GOT3 (cell line): Measurements from ENCODE around the gene CHAF1A.
A peak's percentile ranks its signal among the peaks of the same experiment; 100 is the strongest.

ENCODE experiments used
- DNase-seq: peaks from one replicate; lab custom pipeline; 2025; ENCODE audit warnings: mixed read lengths; lab: John Stamatoyannopoulos, UW

Gene CHAF1A

DNA sequence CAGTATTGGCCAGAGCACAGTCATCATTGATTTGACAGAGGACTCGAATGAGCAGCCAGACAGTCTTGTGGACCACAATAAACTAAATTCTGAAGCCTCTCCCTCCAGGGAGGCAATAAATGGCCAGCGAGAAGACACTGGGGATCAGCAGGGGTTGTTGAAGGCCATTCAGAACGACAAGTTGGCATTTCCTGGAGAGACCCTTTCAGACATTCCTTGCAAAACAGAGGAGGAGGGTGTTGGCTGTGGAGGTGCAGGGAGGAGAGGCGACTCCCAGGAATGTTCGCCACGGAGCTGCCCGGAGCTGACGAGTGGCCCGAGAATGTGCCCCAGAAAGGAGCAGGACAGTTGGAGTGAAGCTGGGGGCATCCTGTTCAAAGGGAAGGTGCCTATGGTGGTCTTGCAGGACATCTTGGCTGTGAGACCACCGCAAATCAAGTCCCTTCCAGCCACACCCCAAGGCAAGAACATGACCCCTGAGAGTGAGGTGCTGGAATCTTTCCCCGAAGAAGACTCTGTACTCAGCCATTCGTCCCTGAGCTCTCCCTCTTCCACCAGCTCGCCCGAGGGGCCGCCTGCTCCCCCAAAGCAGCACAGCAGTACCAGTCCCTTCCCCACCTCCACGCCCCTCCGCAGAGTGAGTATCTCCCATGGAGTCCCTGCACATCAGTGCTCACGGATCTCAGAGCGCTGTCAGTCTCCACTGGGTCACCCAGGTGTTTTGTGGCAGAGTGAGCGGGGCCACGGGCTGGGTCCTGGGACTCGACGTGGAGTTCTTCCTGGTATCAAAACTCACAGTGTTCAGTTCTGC is 6.9 kb downstream of the CHAF1A start:
- no peak for DNase-seq

DNA sequence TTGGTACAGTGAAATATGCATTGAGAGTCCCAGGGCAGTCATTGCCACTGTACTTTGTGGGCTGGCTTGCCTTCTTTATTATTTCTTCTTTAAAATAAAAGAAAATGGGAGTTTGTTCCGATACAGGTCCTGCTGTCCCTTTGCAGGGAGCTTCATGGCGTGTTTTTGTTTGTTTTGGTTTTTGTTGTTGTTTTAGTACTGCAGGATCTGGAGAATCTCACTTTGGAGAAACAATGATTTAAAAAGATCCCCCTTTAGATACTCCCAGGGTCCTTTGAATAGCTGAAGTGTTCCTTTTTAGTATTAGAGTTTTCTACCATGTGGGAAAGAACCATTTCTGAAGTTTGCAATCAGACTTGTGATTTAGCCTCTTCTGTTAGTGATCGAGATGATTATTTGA is 11.1 kb downstream of the CHAF1A start:
- no peak for DNase-seq

DNA sequence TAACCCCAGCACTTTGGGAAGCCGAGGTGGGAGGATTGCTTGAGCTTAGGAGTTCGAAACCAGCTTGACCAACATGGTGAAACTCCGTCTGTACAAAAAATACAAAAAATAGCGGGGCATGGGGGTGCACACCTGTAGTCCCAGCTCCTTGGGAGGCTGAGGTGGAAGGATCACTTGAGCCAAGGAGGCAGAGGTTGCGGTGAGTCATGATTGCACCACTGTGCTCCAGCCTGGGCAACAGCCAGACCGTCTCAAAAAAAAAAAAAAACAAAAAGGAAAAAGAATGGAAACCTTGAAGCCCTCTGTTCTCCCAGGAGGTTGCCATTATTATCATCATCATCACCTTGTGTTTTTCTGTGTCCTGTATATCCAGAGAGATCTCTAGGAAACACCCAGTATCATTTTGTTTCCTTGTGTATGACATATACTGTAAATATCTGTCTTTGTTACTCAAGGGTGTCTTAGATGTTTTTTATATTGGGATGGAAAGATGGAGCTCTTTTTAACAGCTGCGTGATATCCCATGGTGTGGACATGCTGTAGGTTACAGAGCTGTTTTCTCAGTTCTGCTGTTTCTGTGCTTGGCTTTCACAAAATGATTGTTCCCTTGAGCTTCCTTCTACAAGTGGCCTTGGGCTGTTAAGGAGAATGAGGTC is 11.8 kb downstream of the CHAF1A start:
- no peak for DNase-seq

DNA sequence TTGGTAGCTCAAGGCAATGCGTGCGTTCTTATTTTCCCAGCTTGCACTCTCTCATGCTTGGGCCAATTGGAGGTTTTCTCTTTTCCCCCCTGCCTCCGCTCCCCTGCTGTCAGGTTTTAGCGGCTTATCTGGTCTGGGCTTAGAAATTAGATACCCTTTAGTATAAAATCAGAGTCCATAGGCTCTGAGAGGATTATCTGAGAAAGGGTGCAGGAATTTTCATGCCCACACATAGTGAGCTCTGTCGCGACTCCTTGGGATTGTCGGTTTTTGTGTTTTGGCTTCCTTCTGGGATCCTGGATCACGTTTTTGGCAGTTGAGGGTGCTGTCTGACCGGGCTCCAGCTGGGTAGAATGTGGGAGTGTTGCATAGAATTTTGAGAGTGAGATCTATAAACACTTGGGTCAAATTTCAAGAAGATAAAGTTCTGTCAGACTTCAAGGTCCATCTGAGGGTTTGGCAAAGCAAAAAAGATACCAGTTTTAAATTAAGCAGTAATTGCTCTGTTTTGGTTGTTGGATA is 12.4 kb downstream of the CHAF1A start:
- DNase-seq, result no peak

DNA sequence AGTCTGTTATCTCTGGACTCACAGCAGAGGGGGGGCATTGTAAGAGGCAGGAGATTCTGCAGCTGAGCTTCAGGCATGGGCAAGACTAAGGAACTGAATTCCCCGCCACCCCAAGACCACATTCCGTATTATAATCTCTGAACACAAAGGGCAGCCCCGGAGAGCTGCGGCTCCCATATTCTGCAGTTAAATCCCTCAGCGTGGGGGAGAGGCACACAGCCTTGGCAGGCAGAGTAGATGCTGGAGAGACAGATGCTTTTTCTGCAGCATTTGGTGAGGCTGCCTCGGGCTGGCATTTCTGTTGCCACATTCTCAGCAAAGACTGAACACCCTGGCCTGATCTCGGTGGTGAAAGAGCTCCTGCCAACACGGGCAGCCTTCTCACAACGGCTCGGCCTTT is 12.9 kb downstream of the CHAF1A start:
- DNase-seq, result no peak

DNA sequence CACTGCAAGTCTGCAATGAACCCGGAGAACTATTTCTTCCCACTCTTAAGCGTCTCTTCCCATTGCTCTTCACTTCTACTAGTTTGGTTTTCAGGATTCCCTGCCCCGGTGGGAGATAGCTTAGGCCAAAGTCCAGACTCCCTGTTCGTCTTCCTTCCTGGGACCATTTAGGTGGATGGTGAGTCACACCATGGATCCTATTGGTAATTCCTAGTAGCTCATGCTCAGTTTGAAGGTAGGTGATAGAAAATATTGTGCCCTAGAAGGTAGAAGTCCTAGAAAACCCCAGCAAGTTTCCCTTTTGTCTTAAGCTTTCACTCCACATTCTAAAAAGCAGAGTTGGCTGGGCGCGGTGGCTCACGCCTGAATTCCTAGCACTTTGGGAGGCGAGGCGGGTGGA is 13.8 kb downstream of the CHAF1A start:
- no peak for DNase-seq

DNA sequence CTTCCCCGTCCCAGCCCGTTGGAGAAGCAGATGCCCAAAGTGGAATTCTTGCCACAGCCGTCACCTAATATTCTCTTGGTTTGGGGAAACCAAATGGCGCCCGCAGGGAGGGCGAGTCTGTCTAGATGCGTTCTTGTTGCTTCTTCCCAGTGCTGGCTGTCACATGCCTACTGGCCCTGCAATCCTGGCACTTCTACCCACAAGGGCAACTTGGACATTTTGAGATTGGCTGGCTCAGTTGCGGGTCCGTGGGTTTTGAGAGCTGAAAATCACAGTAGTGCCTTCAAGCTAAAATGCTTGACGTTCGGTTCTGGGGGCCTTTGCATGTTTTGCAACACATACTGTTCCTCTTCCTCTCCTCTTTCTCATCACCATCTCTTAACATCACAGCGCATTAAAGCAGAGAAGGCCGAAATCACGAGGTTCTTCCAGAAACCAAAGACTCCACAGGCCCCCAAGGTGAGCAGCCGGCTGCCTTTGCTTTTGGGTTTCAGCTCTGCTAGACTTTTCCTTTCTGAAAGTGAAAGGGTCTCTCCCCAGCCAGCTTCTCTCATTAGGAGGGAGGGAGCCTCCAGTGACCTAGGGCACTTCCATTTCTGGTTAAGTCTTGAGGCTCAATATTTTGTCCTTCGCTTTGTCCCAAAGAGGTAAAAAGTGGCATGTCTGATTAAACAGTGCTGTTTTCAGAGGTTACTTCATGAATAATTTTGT is 21.1 kb downstream of the CHAF1A start:
- DNase-seq, result no peak

DNA sequence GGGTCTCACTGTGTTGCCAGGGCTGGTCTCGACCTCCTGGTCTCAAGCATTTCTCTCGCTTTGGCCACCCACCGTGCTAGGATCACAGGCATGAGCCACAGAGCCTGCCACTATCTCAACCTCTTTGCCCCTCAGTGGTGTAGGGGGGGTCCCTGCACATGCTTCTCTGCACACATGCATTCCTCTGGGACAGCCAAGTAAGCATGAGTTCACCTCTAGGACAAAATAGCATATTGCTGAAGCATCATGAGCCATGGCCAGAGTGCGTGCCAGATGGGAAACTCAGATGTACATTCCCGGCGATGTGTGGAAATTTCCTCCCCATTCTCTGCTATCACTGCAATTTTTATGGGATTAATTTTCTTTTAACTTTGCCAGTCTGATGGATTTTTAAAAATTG is 23.1 kb downstream of the CHAF1A start:
- peak; percentile 15 for DNase-seq

DNA sequence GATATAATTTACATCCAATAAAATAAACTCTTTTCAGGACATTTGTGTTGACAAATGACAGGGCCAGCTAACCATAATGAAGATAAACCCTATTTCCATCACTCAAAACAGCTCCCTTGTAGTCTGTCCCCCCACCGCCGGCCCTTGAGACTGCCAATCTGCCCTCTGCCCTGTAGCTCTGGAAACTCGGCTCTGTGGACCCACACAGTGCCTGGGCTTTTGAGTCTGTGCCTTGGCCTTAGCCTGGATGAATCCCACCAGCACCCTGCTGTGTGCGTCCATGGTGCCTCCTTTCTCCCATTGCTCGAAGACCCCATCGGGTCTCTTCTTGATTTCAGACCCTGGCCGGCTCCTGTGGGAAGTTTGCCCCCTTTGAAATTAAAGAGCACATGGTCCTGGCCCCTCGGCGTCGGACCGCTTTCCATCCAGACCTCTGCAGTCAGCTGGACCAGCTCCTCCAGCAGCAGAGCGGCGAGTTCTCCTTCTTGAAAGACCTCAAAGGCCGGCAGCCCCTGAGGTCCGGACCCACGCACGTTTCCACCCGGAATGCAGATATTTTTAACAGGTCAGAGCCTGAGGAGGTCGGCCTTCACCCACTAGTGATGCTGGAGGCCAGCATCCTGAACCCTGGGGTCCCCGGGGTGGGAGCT is 26.0 kb downstream of the CHAF1A start:
- no peak for DNase-seq

DNA sequence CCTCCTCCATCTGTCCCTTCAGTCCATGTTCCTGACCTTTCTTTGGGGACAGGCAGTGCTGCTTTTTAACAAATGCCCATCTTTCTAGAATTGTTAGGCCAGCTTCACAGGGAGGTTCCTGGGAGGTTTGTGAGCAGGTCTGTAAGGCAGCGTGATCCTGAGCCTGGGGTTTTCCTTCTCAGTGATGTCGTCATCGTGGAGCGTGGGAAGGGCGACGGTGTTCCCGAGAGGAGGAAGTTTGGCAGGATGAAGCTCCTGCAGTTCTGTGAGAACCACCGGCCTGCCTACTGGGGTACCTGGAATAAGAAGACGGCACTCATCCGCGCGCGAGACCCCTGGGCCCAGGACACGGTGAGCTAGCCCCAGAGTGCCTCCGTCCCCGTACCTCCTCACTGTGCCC is 26.8 kb downstream of the CHAF1A start:
- DNase-seq, result no peak

DNA sequence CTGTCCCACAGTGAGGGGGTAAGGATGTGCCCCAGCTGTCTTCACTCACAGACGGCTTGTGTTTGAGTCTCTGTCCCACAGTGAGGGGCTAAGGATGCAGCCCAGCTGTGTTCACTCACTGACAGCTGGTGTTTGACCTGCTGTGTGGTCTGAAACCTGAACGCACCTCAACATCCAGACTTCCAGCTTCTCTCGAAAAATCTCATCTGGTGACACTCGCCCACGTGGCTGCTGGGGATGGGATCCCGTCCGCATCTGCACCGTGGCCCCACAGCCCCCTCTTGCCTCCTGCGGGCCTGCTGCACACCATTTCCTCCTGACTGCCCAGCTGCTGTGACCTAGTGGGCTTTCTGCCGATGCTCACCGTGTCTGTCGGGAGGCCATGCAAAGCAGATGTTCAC is 27.3 kb downstream of the CHAF1A start:
- no peak for DNase-seq

DNA sequence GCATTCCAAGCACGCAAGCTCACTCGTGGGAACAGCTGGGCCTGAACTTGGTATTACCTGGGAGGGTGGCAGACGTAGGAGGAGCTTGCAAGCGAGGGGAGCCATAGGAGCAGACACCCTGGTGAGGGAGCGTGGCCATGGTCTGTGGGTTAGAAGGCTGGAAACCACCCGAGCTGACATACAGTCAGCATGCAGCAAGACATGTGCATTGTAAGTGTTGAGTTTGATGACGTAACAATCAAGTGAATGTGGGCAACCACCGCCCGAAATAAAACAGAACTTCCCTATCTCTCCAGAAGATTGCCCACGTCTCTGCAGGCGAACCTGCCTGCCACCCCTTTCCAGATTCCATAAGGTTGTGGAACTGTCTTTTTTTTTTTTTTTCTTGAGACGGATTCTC is 28.3 kb downstream of the CHAF1A start:
- no peak for DNase-seq

DNA sequence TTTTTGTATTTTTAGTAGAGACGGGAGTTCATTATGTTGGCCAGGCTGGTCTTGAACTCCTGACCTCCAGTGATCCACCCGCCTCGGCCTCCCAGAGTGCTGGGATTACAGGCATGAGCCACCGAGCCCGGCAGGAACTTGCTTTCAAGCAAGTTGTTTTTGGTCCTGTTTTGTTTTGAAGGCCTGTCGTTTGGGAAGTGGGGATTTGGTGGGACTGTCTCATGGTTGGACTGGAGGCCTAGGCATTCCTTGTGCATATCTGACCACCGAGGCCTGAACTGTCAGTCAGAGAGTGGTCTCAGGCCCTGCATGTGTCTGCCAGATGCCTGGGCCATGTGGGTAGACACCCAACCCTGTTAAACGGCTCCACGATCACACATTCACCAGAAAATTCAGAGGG is 28.9 kb downstream of the CHAF1A start:
- DNase-seq, result no peak

DNA sequence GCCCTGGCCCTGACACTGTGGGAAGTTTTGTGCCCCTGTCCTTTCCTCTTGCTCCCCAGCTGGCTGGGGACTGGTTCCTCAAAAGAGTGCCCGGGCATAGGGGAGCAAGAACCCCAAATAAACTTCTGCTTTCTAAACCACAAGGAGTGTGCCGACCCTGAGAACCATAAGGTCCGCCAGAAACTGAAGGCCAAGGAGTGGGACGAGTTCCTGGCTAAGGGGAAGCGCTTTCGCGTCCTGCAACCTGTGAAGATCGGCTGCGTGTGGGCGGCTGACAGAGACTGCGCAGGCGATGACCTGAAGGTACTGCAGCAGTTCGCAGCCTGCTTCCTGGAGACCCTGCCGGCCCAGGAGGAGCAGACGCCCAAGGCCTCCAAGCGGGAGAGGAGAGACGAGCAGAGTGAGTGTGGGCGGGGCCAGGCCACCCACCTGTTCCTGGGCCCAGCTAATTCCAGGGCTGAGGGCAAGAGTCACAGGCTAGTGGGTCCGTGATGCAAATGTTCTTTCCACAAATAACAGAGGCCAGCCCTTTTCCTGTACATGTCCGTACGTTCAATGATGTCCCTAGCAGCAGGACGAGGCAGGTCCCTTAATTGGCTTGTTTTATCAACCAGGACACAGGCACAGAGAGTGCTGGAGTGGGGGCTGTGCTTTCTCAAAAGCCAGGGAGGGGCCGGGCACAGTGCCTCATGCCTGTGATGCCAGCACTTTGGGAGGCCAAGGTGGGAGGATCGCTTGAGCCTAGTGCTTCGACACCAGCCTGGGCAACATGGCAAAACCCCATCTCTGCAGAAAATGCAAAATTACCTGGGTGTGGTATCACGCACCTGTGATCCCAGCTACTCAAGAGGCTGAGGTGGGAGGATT is 29.6 kb downstream of the CHAF1A start:
- DNase-seq, result no peak

DNA sequence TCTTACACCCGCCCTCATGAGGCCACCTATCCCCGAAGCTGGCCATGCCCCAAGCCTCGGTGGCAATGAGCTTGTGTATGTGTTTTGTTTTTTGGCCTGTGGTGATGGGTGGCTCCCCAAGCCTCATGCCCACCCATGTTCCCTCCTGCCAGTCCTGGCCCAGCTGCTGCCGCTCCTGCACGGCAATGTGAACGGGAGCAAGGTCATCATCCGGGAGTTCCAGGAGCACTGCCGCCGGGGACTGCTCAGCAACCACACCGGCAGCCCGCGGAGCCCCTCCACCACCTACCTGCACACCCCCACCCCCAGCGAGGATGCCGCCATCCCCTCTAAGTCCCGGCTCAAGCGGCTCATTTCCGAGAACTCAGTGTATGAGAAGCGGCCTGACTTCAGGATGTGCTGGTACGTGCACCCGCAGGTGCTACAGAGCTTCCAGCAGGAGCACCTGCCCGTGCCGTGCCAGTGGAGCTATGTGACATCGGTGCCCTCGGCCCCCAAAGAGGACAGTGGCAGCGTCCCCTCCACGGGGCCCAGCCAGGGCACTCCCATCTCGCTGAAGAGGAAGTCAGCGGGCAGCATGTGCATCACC is 30.6 kb downstream of the CHAF1A start:
- DNase-seq, result no peak

DNA sequence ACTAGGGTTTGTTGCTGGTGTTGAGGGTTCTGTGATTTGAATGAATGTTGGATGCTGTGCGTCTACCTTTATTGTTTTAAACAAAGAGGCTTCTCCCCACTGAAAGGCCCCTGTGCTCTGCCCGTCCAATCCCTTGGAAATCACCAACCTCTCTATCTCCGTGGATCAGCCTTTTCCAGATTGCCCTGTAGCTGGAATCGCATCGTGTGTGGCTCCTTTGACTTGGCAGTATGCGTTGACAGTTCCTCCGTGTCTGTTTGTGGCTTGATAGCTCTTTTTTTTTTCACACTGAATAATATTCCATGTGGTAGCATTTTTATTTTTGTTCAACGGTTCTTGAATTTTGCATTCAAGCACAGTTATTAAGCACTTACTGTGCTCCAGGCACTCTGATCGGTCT is 32.0 kb downstream of the CHAF1A start:
- DNase-seq, result no peak

DNA sequence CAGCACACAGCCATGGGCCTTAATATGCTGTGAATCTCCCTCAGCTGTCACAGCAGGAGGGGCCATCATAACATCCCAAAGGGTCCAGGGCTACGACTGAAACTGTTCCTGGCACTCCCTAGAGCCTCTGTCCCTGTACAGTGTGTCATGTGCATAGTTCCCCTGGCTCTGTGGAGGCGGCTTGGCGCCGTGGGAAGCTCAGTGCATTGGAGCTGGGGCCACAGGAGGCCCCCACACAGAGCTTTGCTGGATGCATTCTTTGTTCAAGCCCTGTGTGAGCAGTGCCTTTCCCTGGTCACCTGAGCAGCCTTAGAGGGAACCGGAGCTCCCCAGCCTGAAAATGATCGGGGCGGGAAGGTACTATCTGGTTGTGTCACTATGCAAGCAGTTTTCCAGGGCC is 33.8 kb downstream of the CHAF1A start:
- DNase-seq, result no peak

DNA sequence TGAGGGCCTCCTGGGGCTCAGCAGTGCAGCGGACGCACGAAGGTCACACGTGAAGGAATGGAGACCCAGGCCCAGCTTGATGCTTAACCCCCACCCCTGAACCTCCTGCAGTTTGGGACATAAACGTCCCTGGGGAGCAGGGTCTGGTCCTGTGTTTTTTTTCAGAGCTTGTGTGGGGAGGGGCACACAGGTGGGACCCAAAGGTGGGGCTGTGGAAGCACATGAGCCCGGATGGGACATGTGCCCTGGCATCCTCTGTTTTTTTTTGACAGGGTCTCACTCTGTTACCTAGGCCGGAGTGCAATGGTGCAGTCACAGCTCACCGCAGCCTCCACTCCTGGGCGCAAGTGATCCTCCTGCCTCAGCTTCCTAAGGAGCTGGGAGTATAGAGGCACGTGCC is 34.7 kb downstream of the CHAF1A start:
- DNase-seq, result no peak

DNA sequence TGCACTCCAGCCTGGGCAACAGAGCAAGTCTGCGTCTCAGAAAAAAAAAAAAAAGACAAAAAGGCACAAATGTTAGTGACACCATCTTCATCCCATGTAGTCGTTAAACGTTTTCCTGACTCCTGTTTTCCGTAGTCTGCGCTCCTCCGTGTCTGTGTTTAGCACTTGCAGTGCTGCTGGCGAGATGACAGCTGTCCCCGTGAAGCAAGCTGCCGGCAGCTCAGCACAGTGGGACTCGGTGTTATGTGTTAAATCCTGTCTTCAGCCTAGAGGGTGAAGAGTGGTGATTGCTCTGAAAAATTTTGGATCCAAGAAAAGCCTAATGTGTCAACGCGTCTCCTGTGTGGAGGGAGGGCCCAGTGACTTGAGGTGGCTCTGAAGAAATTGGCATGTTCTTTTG is 36.8 kb downstream of the CHAF1A start:
- no peak for DNase-seq

DNA sequence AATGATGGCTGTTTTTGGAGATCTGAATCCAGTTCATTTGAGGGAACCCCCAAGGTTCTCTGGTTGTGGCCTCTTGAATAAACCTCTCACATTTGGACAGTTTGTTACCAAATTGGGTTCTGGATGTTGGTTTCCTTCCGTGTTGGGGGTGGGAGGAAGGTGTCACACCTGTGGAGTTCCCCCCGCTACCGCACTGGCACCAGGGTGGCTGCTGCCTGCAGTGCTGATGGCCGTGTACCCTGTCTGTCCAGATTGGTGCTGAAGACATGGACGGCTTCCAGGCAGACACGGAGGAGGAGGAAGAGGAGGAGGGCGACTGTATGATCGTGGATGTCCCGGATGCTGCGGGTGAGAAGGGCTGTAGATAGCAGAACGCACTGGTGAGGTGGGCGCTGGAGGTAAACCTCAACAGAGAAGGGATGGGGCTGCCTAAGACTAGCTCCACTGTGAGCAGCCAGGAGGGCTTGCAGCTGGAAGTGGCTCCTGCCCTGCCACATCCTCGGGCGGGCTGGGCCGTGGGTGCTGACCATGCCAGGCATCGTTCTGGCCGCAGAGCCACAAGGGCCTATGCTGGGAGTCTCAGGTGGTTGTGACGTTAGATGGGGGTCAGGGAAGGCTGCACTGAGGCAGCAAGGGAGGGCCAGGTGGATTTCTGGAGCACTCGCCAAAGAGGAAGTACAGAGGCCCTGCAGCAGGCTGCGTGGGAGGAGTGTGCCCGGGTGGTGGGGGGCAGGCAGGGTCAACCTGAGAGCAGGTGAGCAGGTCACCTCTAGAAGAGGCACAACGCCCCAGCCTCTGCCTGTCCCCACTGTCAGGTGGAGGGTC is 39.8 kb downstream of the CHAF1A start:
- no peak for DNase-seq
